SK-N-SH (cell line): ENCODE results near the gene RNU11.
"Not testable (repeated sequence)": the region's sequence is repeated elsewhere in the genome, so short reads cannot be mapped to it uniquely, and the experiment has no call there.

Experiments
- CTCF ChIP-seq: fragments of 200-600 bp; sonication (generic); IDR thresholded peaks from 2 replicates; pipeline ENCODE4 v1.6.1; 2017; ENCODE audit warnings: antibody characterized with exemption, mild to moderate bottlenecking, moderate library complexity
- JUND ChIP-seq: IDR thresholded peaks from 2 replicates; pipeline ENCODE4 v1.4.0; 2012
- SIN3A ChIP-seq: IDR thresholded peaks from 2 replicates; pipeline ENCODE4 v1.6.1; 2012; ENCODE audit warnings: low read depth, mild to moderate bottlenecking, low read length, moderate library complexity, borderline replicate concordance
- SMC3 ChIP-seq: IDR thresholded peaks from 2 replicates; pipeline ENCODE4 v1.6.1; 2012; ENCODE audit warnings: low read depth, low read length, improper control_type of control experiment

GRCh38 chr1:28672971-28673370, 24.6 kb downstream of the RNU11 start:
- not testable (repeated sequence) for TF ChIP-seq SIN3A, SMC3, CTCF, JUND
